HEK293 (cell line): ENCODE measurements around the gene MLLT6.
A peak's percentile ranks its signal among the peaks of the same experiment; 100 is the strongest.
"Not testable (repeated sequence)": the region's sequence is repeated elsewhere in the genome, so short reads cannot be mapped to it uniquely, and the experiment has no call there.

ENCODE experiments used
- CTCF ChIA-PET: fragments of 350-600 bp; formaldehyde crosslinking; extraction: SDS; loops from one replicate; lab custom pipeline; 2021; ENCODE audit warnings: antibody characterized with exemption; lab: Yijun Ruan, JAX
- POLR2A ChIA-PET: fragments of 300-600 bp; formaldehyde crosslinking; extraction: SDS; loops from one replicate; lab custom pipeline; 2020; ENCODE audit warnings: antibody characterized with exemption, inconsistent platforms; lab: Yijun Ruan, JAX
- H3K27ac ChIP-seq: fragments of 200-500 bp; sonication (Bioruptor generic); 2 replicates; pipeline ENCODE4 v1.5.1; 2014; ENCODE audit warnings: low read depth, low read length, control low read depth, inconsistent platforms; ENCODE audit errors: extremely low read depth
- H3K36me3 ChIP-seq, 2 experiments: fragments of 200-500 bp in 1 of 2; sonication (Bioruptor generic) in 1 of 2; 1 replicate in 1 of 2; 2 replicates in 1 of 2; pipeline ENCODE4 v1.5.1; 2014 to 2017; ENCODE audit warnings: inconsistent platforms in 2 of 2, low read length in 2 of 2; ENCODE audit not compliant: control insufficient read depth in 2 of 2, insufficient read depth in 1 of 2
- H3K4me1 ChIP-seq: fragments of 200-500 bp; sonication (Bioruptor generic); 2 replicates; pipeline ENCODE4 v1.5.1; 2014; ENCODE audit warnings: mild to moderate bottlenecking, low read length, inconsistent platforms; ENCODE audit not compliant: control insufficient read depth, insufficient read depth
- H3K4me3 ChIP-seq: 2 replicates; pipeline ENCODE4 v1.5.1; 2011; ENCODE audit warnings: low read depth, mild to moderate bottlenecking, control low read depth, low read length, moderate library complexity
- H3K9me3 ChIP-seq: fragments of 200-500 bp; sonication (Bioruptor generic); 2 replicates; pipeline ENCODE4 v1.5.1; 2014; ENCODE audit warnings: low read depth, low read length, inconsistent platforms; ENCODE audit not compliant: control insufficient read depth, insufficient read depth
- GFI1B ChIP-seq: fragments of 450-650 bp; formaldehyde crosslinking; IDR thresholded peaks from 2 replicates; pipeline ENCODE4 v1.5.1; 2016; ENCODE audit warnings: missing biosample characterization, missing genetic modification characterization
- GLIS2 ChIP-seq: fragments of 450-650 bp; formaldehyde crosslinking; IDR thresholded peaks from 2 replicates; pipeline ENCODE4 v1.5.1; 2016; ENCODE audit warnings: missing biosample characterization, missing genetic modification characterization
- KLF1 ChIP-seq: fragments of 450-650 bp; formaldehyde crosslinking; IDR thresholded peaks from 2 replicates; pipeline ENCODE4 v1.5.1; 2016; ENCODE audit warnings: missing biosample characterization, missing genetic modification characterization
- KLF17 ChIP-seq: fragments of 450-650 bp; formaldehyde crosslinking; IDR thresholded peaks from 2 replicates; pipeline ENCODE4 v1.5.1; 2016; ENCODE audit warnings: missing biosample characterization, missing genetic modification characterization
- OVOL3 ChIP-seq: fragments of 450-650 bp; formaldehyde crosslinking; IDR thresholded peaks from 2 replicates; pipeline ENCODE4 v1.5.1; 2016; ENCODE audit warnings: missing biosample characterization, missing genetic modification characterization
- PATZ1 ChIP-seq: fragments of 450-650 bp; formaldehyde crosslinking; IDR thresholded peaks from 2 replicates; pipeline ENCODE4 v1.5.1; 2016; ENCODE audit warnings: missing biosample characterization, missing genetic modification characterization
- SP2 ChIP-seq: fragments of 450-650 bp; formaldehyde crosslinking; IDR thresholded peaks from 2 replicates; pipeline ENCODE4 v1.5.1; 2016; ENCODE audit warnings: missing biosample characterization, missing genetic modification characterization
- SP7 ChIP-seq: fragments of 450-650 bp; formaldehyde crosslinking; IDR thresholded peaks from 2 replicates; pipeline ENCODE4 v1.5.1; 2016; ENCODE audit warnings: missing biosample characterization, missing genetic modification characterization
- WT1 ChIP-seq: fragments of 450-650 bp; formaldehyde crosslinking; IDR thresholded peaks from 2 replicates; pipeline ENCODE4 v1.5.1; 2016; ENCODE audit warnings: missing biosample characterization, missing genetic modification characterization
- ZFHX2 ChIP-seq: fragments of 450-650 bp; formaldehyde crosslinking; conservative IDR thresholded peaks from 2 replicates; pipeline ENCODE4 v1.5.1; 2016; ENCODE audit warnings: missing biosample characterization, missing genetic modification characterization
- ZFP69B ChIP-seq: fragments of 450-650 bp; formaldehyde crosslinking; IDR thresholded peaks from 2 replicates; pipeline ENCODE4 v1.5.1; 2016; ENCODE audit warnings: missing biosample characterization, missing genetic modification characterization
- ZIC2 ChIP-seq: fragments of 450-650 bp; formaldehyde crosslinking; IDR thresholded peaks from 2 replicates; pipeline ENCODE4 v1.5.1; 2016; ENCODE audit warnings: missing biosample characterization, missing genetic modification characterization
- ZNF341 ChIP-seq: fragments of 450-650 bp; formaldehyde crosslinking; IDR thresholded peaks from 2 replicates; pipeline ENCODE4; 2016; ENCODE audit warnings: low read depth, missing biosample characterization, missing genetic modification characterization
- ZSCAN30 ChIP-seq: fragments of 450-650 bp; IDR thresholded peaks from 2 replicates; pipeline ENCODE4 v1.5.1; 2018; ENCODE audit warnings: missing biosample characterization, mild to moderate bottlenecking, missing genetic modification characterization, moderate library complexity
- ZSCAN4 ChIP-seq: fragments of 450-650 bp; formaldehyde crosslinking; IDR thresholded peaks from 2 replicates; pipeline ENCODE4 v1.5.1; 2017; ENCODE audit warnings: missing biosample characterization, missing genetic modification characterization

MLLT6 gene

GRCh38 chr17:38724337-38724988 lies 19.4 kb downstream of the MLLT6 start:
- POLR2A ChIA-PET: interaction anchor here (0.7 kb wide), 1 partner anchor 9 kb away, joined by 4 read pairs; no protein-coding TSS in a partner anchor
- Histone ChIP-seq H3K36me3 (peaks cover 0 to 44% of the 10 kb centered on the region in 2 experiments; a peak in 2 of 3 replicates), H3K27ac (no peak overlapping the region), H3K4me3 (no peak overlapping the region), H3K9me3 (no peaks in the 10 kb centered on the region), H3K4me1 (no peaks in the 10 kb centered on the region)
- no peak for TF ChIP-seq GFI1B
- no peak for TF ChIP-seq OVOL3 (tag by site-specific recombination)
- TF ChIP-seq GLIS2: 0 out of 2 replicates have a peak, but pooled peaks have one; percentile 15
- TF ChIP-seq ZIC2: peak; percentile 35; the same call in 1 of the 2 replicates
- TF ChIP-seq ZFP69B: no peak
- CTCF ChIA-PET: interaction anchor here (0.6 to 1.9 kb wide), 3 partner anchors 11 to 36 kb away, joined by 3 to 7 read pairs (median 3); no protein-coding TSS in a partner anchor

- H3K4me1 ChIP-seq: no peaks in the 10 kb centered on the region
- no peaks in the 10 kb centered on the region for H3K9me3 ChIP-seq
- H3K27ac ChIP-seq: no peak overlapping the region
- H3K36me3 ChIP-seq: peaks cover 0 to 38% of the 10 kb centered on the region in 2 experiments; a peak in 2 of 3 replicates
- ChIA-PET POLR2A (no interaction called here), CTCF (interaction anchor here (0.6 to 1.9 kb wide), 2 partner anchors 10 to 36 kb away, joined by 3 to 7 read pairs; no protein-coding TSS in a partner anchor)
- TF ChIP-seq ZSCAN30: no peak
- 0 out of 2 replicates have a peak, but pooled peaks have one; percentile 19 for TF ChIP-seq ZNF341 (tag by site-specific recombination)
- H3K4me3 ChIP-seq: no peak overlapping the region
These were observed 20.0 kb downstream of the MLLT6 start for GRCh38 chr17:38725066-38725465.

GRCh38 chr17:38726145-38726544 lies 21.1 kb downstream of the MLLT6 start:
- H3K4me3 ChIP-seq, H3K9me3 ChIP-seq, H3K27ac ChIP-seq, H3K4me1 ChIP-seq: not testable (repeated sequence)
- CTCF ChIA-PET: interaction anchor here (1.9 kb wide), 1 partner anchor 9 kb away, joined by 7 read pairs; no protein-coding TSS in a partner anchor
- peaks cover 0 to 29% of the 10 kb centered on the region in 2 experiments; a peak in 2 of 3 replicates for H3K36me3 ChIP-seq
- POLR2A ChIA-PET: interaction anchor here (1.5 to 3.5 kb wide), 2 partner anchors 8 to 9 kb away, joined by 3 to 23 read pairs; no protein-coding TSS in a partner anchor
- TF ChIP-seq ZFHX2: 0 out of 2 replicates have a peak, but pooled peaks have one; percentile 10
- peak; percentile 4; the same call in 1 of the 2 replicates for TF ChIP-seq SP2 (tag by site-specific recombination)
- TF ChIP-seq SP7 (tag by site-specific recombination): 0 out of 2 replicates have a peak, but pooled peaks have one; percentile 16
- 0 out of 2 replicates have a peak, but pooled peaks have one; percentile 22 for TF ChIP-seq PATZ1 (tag by site-specific recombination)
- peak; percentile 89 for TF ChIP-seq KLF17
- peak; percentile 88 for TF ChIP-seq KLF1
- TF ChIP-seq WT1 (tag by site-specific recombination): 0 out of 2 replicates have a peak, but pooled peaks have one; percentile 13
- peak; percentile 84 for TF ChIP-seq ZSCAN4 (tag by site-specific recombination)
